ENCODE results near the gene SMYD3. TPM values are rescaled to one million over a fixed set of nuclear protein-coding genes. Genes with fewer than 3 reads are reported as not detected.

The SMYD3 gene
- total and polyA plus RNA-seq, 10 of the 15 experiments (the other 5 are each of a cell fraction or from before 2014, with no cell fraction given): 18.3 to 54.0 (median 24.8) TPM

GRCh38 chr1:245862812-245863540 lies 644.1 kb downstream of the SMYD3 start:
- H3K4me3 ChIP-seq: no peak overlapping the region
- ATAC-seq (no peak), FAIRE-seq (no peak), DNase-seq (ENCODE audit: low read depth, low spot score) (no peak)
- BruUV-seq (replicated peaks): no TSS peak
- in situ Hi-C loops (cut with MboI): no loop called here
- H3K4me2 ChIP-seq (ENCODE audit: control insufficient read depth, insufficient read depth): no peak overlapping the region
- H3K27ac ChIP-seq (ENCODE audit: control insufficient read depth, insufficient read depth): no peak overlapping the region
- no peaks in the 10 kb centered on the region for H3K9me3 ChIP-seq (replicated peaks; ENCODE audit: control insufficient read depth, insufficient read depth, low read length)
- TF ChIP-seq KDM1A (IDR thresholded peaks at IDR 0.05; ENCODE audit: borderline replicate concordance) (no peak), DPF2 (IDR thresholded peaks at IDR 0.05) (no peak), MXI1 (IDR thresholded peaks at IDR 0.05; ENCODE audit: low read depth, low read length) (no peak), SUZ12 (IDR thresholded peaks at IDR 0.05; ENCODE audit: unreplicated experiment) (no peak), IKZF1 (conservative IDR thresholded peaks at IDR 0.05) (no peak), CBX5 (IDR thresholded peaks at IDR 0.05; ENCODE audit: low read depth) (no peak), YBX1 (IDR thresholded peaks at IDR 0.05) (no peak), ETV6 (conservative IDR thresholded peaks at IDR 0.05 in 1 of 2, IDR thresholded peaks at IDR 0.05 in 1 of 2; ENCODE audit: borderline replicate concordance in 1 of 2, low read depth in 1 of 2) (no peak), BRCA1 (IDR thresholded peaks at IDR 0.05; ENCODE audit: low read depth, low read length) (no peak), ZBED1 (IDR thresholded peaks at IDR 0.05; ENCODE audit: borderline replicate concordance) (no peak), KAT2A (conservative IDR thresholded peaks at IDR 0.05; ENCODE audit: control insufficient read depth, low read depth, low read length) (no peak), SMC3 (IDR thresholded peaks at IDR 0.05; ENCODE audit: borderline replicate concordance, low read length) (no peak), PML (IDR thresholded peaks at IDR 0.05; ENCODE audit: low read length) (no peak), E2F8 (IDR thresholded peaks at IDR 0.05; ENCODE audit: low read depth, partially characterized antibody) (no peak), SMAD5 (IDR thresholded peaks at IDR 0.05; ENCODE audit: low read depth) (no peak), CBFB (IDR thresholded peaks at IDR 0.05; ENCODE audit: low read depth) (no peak)
- RAD21 ChIA-PET (ENCODE audit: unreplicated experiment): no interaction called here
- 90% methylated on average over 6 of the region's 6 CpGs for WGBS (ENCODE audit: insufficient coverage, insufficient replicate concordance, low lambda C conversion rate, missing lambda C conversion rate)
- intact Hi-C loops (cut with micrococcal nuclease; ENCODE audit: unreplicated experiment): no loop called here
- SMC1A ChIA-PET (ENCODE audit: uncharacterized antibody, unreplicated experiment): interaction anchor here (1.0 kb wide), 1 partner anchor 10 kb away, joined by 3 read pairs; no protein-coding TSS in a partner anchor
- H4K20me1 ChIP-seq (ENCODE audit: control insufficient read depth, insufficient read depth): no peaks in the 10 kb centered on the region
- POLR2A ChIA-PET: no interaction called here
- H2AFZ ChIP-seq (ENCODE audit: control insufficient read depth, low read depth, low read length): no peak overlapping the region
- no peak overlapping the region for H3K9ac ChIP-seq (ENCODE audit: control insufficient read depth, insufficient read depth, low read length)
- H3K36me3 ChIP-seq (ENCODE audit: control insufficient read depth in 2 of 2, insufficient read depth in 2 of 2, low read length in 1 of 2): no peaks in the 10 kb centered on the region
- H3K79me2 ChIP-seq (ENCODE audit: control insufficient read depth, insufficient read depth, low read length): no peaks in the 10 kb centered on the region
- CTCF ChIA-PET: no interaction called here
- H3K27me3 ChIP-seq (replicated peaks in 1 of 2; ENCODE audit: control insufficient read depth in 2 of 2, insufficient read depth in 2 of 2, low read length in 1 of 2): no peaks in the 10 kb centered on the region
- H3K4me1 ChIP-seq (ENCODE audit: control insufficient read depth, insufficient read depth, low read length): no peaks in the 10 kb centered on the region
